ACHN (cell line): ENCODE data around the gene REXO4.

ENCODE experiments used
- DNase-seq: peaks from one replicate; pipeline ENCODE4 v3.0.0-alpha.2; 2015
- in situ Hi-C: cut with HindIII; loops from 2 replicates; pipeline ENCODE4 v1.10.0; 2017; ENCODE audit warnings: low sequenced_read_pairs, low pct_ligation_motif_present, low pct_unique_long_range_greater_than_20kb

REXO4 gene, protein sequence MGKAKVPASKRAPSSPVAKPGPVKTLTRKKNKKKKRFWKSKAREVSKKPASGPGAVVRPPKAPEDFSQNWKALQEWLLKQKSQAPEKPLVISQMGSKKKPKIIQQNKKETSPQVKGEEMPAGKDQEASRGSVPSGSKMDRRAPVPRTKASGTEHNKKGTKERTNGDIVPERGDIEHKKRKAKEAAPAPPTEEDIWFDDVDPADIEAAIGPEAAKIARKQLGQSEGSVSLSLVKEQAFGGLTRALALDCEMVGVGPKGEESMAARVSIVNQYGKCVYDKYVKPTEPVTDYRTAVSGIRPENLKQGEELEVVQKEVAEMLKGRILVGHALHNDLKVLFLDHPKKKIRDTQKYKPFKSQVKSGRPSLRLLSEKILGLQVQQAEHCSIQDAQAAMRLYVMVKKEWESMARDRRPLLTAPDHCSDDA

DNA sequence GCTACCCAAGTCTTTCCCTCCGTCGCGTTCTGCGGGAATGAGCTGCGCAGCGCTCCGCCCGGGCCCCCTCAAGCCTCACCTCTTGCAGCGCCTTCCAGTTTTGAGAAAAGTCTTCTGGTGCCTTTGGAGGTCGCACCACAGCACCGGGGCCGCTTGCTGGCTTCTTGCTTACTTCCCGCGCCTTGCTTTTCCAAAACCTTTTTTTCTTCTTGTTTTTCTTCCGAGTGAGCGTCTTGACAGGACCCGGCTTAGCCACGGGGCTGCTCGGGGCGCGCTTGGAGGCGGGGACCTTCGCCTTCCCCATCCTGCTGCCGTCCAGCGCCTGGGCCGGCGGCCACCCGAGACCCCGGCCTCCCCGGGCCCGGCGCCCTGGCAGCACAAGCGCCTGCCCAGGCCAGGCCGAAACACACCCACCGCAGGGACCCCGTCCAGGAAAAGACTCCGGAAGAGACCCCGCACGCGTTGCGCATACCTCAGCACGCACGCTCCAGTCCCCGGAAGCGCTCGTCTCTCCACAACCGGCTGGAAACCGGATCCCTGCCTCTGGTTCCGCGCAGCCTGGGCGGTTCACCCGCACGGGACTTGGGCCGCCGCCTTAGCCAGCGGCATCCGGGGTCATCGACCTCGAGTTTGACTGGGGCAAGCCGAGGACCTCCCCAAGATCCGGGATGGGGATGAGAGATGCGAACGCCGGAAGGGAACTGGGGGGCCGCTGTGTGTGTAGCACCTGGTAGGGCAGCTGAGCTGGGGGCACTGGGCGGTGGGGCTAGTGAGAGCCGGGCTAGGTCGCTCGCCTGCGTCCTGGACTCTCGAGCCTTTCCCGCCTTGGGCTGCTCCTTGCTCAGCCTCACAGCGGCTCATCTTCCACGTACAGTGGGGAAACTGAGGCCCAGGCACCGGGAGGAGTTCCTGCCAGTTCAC, at the start of gene REXO4:
TSS of gene REXO4 (minus strand) at position 470 of the 921 bp plus-strand sequence. CDS start at position 304, 166 bp downstream.
- peak; percentile 79 for DNase-seq
- in situ Hi-C loops, result no loop called here

DNA sequence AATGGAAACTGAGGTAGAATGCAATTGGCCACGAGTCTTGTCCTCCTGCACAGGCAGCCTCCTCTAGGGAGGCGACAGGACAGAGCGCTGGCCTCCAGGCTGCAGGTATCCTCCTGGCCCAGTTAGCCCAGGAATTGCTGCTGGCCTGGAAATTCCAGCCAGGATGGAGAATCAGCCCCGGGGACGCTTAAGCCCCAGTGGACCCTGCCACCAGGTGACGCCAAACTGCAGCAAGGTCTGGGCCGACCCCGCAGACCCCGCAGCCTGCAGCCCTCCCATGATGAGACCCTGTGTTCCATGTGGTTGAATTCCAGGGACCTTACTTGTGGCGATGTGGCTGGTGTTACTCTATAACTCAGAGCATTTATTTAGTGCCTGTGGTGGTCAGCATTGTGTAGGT, 49.3 kb upstream of the REXO4 start:
- in situ Hi-C loops, result no loop called here
- no peak for DNase-seq

DNA sequence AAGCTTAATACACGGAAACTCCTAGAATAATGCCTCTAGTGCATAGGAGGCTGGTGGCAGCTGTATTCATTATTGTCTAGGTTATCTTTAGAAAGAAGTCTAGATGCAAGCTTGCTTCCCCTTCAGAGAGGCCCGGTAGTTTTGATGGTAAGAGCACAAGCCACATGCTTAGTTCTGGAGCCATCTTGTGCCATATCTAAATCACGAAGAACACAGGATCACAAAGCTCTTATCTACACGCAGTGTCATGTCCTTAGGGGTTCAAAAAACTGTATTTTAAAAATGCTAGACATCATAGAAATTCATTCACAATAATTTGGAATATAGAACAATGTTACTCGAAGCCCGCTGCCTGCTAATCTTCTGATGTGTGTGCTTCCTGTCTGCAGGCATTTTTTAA, 48.2 kb upstream of the REXO4 start:
- no peak for DNase-seq
- in situ Hi-C loops, result no loop called here

DNA sequence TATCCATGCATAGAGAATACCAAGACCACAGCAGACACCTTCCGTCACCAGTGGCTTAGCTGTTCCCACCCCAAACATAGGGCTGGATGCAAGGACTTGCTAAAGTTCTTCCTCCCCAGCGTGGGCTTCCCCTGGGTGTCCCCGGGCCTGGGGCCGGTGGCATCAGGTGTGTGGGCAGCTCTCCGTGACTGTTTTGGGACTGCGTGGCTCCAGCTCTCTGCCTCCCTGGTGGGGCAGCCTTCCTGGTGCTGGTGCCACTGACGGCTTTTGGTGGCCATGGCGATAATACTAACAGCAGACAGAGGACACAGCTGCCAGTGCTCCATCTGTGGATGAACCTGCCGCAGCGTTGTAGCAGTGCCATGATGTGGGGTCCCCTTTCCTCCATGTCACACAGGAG, 46.8 kb upstream of the REXO4 start:
- in situ Hi-C loops, result no loop called here
- no peak for DNase-seq

DNA sequence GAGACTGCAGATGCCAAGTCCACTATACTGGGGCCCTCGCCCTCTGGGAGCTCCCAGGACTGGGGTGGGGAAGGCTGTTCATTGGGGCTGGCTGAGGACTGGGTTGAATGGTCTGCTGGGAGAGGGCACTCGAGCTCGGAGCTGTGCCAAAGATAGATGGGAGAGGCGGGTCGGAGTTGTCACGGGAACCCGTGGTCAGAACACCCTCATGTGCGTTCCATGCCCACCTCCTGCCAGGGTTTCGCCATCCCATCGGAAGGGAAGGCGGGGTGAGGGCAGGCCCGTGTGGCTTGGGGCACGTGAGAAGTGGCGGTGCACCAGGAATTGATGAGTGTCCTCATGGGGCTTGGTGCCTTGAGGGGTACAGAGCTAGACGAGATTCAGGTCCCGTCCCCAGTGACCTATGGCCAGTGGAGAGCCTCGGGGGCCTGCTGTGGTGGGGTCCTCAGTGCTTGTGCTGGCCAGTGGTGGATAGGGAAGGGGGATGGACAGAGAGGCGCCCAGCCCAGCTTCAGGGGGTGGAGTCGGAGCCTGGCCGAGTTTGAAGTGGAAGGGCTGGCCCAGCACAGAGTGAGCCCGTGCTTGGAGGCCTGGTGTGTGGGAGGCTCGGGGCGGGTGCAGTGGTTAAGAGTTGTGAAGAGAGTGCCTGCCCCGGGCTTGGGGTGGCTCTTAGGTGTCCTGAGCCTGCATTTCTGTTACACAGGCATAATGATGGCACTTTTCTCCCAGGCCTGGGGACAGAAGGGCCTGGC, 46.2 kb upstream of the REXO4 start:
- in situ Hi-C loops, result no loop called here
- DNase-seq, result no peak

DNA sequence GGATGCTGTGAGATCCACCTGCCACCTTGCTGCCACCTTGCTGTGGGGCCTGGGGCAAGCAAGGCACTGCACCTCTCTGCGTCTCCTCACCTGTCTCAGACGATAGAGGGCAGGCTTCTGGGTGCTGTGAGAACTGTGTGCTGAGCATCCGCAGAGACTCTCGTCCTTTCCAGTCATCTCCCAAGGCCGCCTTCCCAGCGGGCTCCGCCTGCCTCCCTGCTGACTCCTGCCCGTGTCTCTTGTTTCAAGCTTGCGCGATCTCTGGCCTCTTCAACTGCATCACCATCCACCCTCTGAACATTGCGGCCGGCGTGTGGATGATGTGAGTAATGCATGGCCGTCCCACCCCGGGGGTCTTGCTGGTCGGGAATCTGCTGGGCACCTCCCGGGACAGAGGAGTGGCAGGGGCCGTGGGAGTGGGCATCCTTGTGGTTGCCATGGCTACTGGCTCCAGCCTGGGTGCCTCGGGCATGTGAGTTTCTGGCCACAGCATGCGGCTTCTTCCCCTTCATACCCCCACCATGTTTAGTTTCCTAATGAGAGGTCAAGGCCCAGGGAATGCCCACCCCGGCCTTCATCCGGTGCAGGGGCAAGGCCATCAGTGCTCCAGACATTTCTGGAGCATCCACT, 45.5 kb upstream of the REXO4 start:
- no peak for DNase-seq
- in situ Hi-C loops, result no loop called here

DNA sequence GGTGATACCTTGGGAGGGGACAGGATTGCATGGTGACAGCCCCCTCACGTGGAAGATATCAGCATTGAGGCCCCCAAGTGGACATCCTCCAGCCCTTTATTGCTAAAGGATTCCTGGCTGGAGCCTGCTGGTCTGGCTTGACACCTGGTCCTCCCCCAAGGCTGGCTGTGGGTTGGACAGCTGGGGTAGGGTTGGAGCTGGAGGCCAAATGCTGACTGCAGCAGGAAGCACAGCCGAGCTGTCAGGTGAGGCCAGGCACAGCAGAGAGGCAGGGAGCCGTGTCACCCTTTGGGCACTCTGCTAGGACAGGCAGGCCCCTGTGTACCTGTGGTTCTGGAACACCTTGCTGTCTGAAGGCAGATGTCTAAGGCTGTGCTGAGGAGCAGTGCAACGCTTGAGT, 44.2 kb upstream of the REXO4 start:
- no peak for DNase-seq
- in situ Hi-C loops, result no loop called here

DNA sequence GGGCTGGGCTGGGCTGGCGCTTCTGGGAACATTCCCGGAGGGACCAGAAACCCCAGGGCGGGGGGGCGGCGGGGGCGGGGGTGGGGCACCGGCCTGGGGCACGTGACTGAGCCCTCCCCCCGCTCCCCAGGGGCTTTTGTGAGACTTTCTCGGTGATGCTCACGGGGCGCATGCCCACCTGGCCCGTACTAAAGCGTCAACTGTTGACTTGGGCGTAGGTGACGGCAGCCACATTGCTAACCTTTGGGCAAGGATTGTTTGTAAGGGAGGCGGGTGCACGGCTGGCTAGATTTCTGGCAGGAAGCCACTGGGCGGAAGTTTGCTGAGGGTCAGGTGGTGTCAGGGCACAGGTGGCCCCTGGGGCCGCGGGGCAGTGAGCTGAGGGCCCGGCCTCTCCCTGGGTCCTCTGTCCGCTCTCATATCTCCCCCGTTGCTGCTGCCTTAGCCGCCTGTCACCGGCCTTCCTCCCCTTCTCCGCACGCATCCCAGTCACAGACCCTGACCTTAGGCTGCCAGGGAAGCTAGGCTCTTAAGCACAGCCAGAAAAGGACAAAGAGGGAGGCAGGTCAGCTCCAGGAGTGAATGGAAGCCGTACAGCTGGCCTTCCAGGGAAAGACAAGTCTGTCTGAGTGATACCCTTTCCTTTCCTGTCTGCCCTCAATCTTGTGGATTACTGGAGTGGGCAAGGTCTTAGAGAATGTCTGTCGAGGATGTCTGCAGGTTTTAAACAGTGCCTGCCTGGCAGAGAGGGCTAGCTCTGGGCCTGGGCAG, 42.8 kb upstream of the REXO4 start:
- DNase-seq, result peak; percentile 17
- in situ Hi-C loops, result no loop called here

DNA sequence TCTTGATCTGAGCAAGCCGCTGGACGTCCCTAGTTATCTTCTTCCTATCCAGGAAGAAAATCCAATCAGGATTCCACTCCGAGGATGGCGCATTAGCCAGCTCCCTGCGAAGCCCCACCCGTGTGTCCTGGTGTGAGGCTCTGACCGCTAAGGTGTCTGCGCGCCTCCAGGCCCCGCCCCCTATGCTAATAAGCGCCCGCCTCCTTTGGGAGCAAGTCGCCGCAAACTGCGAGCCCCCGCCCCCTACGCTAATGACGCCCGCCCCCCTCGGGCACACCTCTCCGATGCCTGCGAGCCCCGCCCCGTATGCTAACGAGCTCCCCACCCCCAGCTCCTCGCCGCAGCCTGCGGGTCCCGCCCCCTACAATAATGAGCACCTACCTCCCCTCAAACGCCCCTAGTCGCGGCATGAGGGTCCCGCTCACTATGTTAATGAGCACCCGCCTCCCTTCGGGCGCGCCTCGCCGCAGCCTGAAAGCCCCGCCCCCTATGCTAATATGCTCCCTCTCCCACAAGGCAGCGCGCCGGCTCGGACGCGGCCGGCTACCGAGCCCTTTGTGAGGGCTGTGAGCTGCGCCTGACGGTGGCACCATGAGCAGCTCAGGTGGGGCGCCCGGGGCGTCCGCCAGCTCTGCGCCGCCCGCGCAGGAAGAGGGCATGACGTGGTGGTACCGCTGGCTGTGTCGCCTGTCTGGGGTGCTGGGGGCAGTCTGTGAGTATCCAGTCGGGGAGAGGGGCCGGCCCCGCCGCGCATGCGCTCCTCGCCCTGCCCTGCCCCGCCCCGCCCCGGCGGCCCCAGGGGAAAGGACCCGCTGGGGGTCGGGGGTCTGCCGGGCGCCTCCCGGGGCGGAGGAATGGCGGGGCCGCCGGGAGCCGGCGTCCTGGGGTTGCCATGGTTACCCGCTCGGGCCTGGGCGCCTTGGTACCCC, 41.9 kb upstream of the REXO4 start, which contains the start of gene CACFD1:
TSS of gene CACFD1 (plus strand) at position 503 of the 929 bp plus-strand sequence. CDS start at position 592, 89 bp downstream.
- in situ Hi-C loops, result no loop called here

DNA sequence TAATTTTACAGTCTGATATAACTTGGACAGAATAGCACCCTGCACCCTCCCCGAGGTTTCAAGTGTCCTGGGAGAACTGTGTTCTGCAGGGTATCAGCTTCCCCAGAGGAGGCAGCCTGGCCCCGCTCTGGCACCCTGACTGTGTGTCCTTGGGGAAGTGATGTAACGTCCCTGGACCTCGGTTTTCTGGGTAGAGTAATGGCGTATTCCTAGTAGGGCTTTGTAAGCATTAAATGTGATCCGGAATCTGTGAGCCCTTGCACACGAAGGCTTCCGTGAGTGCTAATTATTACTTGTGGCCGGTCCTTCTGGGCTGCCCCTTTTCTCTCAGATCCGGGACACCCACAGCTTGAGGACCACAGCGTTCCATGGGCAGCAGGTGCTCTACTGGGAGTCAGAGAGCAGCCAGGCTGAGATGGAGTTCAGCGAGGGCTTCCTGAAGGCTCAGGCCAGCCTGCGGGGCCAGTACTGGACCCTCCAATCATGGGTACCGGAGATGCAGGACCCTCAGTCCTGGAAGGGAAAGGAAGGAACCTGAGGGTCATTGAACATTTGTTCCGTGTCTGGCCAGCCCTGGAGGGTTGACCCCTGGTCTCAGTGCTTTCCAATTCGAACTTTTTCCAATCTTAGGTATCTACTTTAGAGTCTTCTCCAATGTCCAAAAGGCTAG, 41.0 kb upstream of the REXO4 start:
- DNase-seq, result no peak
- in situ Hi-C loops, result no loop called here

More for the DNA sequence above, 41.9 kb upstream of the REXO4 start, which contains the start of gene CACFD1:
- DNase-seq, result peak; percentile 90

DNA sequence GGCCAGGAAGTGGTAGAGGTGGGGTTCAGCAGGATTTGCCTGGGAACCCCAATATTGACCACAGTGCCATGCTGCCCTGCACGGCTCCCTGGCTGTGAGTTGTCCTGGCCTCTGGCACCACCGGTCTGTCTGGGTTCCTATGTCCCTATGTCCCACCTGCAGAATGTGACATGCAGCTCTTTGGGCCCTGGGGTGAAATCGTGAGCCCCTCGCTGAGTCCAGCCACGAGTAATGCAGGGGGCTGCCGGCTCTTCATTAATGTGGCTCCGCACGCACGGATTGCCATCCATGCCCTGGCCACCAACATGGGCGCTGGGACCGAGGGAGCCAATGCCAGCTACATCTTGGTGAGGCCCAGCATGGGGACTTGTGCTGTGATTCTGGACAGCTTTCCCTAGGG, 39.9 kb upstream of the REXO4 start:
- DNase-seq, result no peak
- in situ Hi-C loops, result no loop called here

DNA sequence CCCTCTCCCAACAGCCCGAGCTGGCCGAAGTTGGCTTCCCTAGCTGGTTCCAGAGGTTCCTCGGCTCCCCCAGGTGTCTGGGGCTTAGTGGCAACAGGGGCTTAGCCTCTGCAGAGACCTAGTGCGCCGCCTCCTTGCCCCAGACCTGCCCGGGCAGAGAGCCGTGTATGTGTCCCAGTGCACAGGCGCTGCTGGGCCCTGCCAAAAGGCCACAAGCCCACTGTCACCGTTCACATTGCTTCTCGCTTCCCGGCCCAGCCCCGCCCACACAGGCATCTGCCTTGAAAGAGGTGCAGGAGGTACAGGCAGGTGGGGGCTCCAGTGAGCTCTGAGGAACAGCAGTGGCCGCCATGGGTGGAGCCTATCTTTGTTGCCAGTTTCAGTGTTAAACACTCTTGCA, 39.4 kb upstream of the REXO4 start:
- in situ Hi-C loops, result no loop called here
- no peak for DNase-seq

DNA sequence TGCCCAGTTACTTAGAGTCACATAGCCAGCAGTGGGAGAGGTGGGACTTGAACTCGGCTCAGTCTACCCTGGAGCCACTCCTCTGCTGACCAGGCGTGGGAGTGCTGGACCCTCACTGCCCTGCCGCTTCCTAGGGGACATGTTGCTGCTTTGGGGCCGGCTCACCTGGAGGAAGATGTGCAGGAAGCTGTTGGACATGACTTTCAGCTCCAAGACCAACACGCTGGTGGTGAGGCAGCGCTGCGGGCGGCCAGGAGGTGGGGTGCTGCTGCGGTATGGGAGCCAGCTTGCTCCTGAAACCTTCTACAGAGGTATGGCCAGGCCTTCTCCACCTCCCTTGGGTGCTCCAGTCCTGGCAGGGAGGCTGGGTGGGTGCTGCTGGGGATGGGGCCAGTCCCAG, 38.6 kb upstream of the REXO4 start:
- no peak for DNase-seq
- in situ Hi-C loops, result no loop called here

DNA sequence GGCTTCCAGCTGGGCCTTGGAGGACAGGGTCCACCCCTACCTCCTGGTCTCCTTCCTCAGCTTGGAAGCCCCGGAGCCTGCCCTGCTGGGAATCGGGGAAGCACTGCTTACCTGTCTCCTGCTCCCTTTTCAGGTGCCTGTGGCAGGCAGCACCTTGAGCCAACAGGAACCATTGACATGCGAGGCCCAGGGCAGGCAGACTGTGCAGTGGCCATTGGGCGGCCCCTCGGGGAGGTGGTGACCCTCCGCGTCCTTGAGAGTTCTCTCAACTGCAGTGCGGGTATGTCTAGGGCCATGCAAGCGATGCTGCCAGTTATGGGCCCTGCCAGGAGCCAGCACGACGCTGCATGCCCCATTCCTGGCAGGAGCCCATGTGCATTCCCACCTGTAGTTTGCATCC, 38.1 kb upstream of the REXO4 start:
- no peak for DNase-seq
- in situ Hi-C loops, result no loop called here

DNA sequence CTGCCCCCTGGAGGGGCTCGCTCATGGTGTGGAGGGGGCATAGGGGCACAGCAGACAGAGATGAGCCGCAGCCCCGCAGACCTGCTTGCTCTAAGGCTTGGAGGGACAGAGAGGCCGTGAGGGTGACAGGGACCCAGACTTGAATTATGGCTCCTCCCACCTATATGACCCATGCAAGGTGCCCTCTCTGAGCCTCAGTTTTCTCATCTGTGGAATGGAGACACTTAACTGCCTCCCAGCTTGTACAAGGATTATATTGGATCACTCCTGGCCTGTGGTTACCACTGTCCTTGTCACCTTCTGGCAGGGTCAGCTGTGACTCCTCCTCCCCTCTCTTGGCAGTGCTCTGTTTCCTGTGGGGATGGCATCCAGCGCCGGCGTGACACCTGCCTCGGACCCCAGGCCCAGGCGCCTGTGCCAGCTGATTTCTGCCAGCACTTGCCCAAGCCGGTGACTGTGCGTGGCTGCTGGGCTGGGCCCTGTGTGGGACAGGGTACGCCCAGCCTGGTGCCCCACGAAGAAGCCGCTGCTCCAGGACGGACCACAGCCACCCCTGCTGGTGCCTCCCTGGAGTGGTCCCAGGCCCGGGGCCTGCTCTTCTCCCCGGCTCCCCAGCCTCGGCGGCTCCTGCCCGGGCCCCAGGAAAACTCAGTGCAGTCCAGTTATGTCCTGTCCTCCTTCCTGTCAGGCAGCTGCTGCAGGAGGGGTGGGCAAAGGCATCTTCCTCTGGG, 37.3 kb upstream of the REXO4 start:
- DNase-seq, result no peak
- in situ Hi-C loops, result no loop called here

DNA sequence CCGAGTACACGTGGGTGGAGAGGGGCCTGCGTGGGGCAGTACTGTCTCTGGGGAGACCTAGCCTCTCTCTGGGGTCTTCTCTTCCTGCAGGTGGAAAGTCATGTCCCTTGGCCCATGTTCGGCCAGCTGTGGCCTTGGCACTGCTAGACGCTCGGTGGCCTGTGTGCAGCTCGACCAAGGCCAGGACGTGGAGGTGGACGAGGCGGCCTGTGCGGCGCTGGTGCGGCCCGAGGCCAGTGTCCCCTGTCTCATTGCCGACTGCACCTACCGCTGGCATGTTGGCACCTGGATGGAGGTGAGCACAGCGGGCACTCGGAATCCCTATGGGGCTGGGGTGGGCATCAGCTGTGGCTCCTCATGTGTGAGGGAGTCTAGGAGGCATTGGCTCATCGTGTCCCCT, 36.5 kb upstream of the REXO4 start:
- DNase-seq, result no peak
- in situ Hi-C loops, result no loop called here
